HG03571 (cell line): ENCODE measurements around the gene C1orf226.
"Not testable (repeated sequence)": the region's sequence is repeated elsewhere in the genome, so short reads cannot be mapped to it uniquely, and the experiment has no call there.

Source experiments
- ATAC-seq: cut with Tn5 transposase; IDR thresholded peaks from one replicate; pipeline ENCODE4 v1.9.1; 2021; ENCODE audit not compliant: unreplicated experiment

C1orf226 gene, protein sequence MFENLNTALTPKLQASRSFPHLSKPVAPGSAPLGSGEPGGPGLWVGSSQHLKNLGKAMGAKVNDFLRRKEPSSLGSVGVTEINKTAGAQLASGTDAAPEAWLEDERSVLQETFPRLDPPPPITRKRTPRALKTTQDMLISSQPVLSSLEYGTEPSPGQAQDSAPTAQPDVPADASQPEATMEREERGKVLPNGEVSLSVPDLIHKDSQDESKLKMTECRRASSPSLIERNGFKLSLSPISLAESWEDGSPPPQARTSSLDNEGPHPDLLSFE

DNA sequence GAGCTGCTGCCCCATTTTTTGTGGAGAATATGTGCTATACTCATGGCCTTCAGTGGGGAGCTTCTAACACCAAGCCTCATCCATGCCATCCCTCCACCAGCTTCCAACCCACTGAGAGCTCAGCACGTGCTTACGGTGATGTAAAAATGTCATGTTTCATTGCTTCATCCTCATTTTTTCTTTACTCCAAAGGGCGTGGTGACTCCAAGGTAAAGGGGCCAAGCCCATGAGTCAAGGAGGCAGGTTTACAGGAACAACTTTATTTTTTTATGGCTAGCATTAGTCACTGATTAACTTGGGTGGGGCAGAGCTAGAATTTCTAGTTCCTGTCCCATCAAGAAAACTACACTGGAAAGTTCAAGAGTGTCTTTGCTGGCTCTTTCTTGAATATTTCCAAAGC lies at the start of gene C1orf226:
C1orf226 (plus strand) TSS at position 346 of the 400 bp plus-strand sequence. CDS start 174 bp downstream, outside the sequence.
- ATAC-seq = no peak

DNA sequence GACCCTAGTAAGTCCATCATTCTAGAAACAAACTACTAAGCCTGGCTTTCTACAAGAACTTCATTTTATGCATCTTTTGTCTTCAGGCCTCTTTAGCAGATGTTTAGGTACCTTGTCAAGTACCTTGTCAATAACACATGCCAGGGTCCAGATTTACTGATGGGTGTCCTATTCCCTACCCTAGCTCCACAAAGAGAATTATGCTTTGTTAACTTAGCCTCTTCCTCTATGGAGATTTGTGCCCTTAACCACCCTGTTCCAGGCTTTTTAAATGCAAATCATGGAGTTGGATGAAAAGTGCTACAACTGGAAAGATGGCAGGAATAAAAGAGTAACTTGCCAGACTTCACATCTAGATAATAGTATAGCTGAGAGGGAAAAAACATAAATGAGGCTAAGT lies 47.5 kb upstream of the C1orf226 start:
- ATAC-seq = no peak

DNA sequence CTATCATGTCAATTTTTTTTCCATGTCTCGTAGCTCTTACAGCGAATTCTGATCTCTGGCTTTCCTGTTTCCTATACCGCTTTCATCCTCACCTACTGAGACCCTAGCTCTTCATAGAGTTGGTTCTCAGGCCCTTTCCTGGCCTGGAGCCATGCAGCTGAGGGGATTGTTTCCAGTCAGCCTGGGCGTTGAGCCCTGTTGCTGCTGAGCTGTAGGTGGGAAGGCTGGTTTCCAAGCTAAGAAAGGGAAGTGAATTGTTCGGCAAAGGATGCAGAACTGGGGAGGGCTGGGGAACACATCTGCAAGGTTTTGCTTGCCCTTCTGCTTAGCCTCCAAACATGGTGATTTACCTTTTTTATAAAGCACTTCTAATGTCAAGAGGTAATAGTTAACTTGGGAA lies 46.4 kb upstream of the C1orf226 start:
- no peak for ATAC-seq

DNA sequence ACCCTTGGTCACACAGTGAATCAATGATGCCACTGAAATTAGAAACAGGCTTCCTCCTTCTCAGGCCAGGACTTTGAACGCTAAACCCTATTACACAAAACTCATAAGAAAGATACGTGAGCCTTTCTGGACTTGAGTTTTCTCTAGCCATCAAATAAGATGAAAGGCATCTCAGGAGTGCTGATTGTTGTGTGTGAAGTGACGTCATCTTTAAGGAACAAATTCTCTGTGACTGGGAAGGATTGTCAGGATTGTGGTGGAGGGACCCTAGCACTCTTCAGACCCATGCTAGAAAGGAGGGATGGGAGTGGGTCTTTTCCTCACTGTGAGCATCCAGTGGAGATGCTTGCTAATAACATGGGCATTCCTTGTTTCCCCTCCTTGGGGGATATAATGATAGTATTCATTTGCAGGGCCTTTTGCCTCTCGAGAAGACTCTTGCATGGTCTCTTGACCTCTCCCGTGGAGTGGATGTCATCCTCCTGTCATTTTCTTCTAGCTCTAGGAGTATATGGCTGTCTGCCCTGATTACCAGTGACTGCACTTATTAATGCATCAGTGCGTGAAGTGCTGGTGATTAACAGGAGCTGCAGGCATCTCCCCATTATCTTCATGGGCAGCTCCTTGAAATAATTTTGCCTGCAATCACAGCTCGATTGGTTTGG lies 44.8 kb upstream of the C1orf226 start:
- ATAC-seq = no peak

DNA sequence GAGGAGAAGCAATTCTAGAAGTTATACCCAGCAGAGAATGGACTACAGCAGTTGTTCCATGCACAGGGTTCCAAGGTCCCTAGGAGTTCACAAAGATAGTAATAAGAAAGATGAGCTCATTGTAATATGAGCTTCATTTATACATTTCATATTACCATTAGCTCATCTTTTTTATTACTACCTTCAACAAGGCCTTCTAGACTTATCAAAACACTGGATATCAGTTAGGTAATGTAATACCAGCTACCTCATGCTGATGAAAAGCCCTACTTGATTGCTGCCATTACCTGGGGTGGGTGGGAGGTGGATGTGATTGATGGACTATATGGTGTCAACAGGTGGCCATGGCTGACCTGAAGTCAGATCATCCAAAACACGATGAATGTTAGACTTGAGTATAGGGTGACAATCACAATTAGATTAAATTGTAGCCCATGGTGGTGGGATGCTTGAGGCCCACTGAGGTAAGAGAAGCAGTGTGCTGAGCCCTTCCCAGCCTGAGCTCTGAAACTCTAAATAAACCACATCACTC lies 39.0 kb upstream of the C1orf226 start:
- no peak for ATAC-seq

DNA sequence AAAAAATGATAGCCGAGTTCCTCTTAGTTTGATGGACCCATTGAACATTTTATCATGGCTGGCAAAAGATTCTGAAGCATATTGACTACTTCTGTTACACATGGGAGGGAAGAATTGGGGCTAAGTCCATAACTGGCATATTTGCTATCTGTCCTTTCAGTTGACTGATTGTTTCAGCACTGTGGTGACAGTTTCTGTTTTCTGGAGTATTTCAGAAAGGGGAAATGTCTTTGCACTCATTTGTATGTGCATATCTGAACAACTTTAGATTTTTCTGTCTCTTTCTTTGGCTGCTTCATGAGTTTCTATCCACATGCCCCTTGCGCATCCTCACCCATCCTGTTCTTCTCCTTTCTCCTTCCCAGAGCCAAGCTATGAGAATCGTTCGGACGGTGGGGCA lies 38.1 kb upstream of the C1orf226 start:
- no peak for ATAC-seq

DNA sequence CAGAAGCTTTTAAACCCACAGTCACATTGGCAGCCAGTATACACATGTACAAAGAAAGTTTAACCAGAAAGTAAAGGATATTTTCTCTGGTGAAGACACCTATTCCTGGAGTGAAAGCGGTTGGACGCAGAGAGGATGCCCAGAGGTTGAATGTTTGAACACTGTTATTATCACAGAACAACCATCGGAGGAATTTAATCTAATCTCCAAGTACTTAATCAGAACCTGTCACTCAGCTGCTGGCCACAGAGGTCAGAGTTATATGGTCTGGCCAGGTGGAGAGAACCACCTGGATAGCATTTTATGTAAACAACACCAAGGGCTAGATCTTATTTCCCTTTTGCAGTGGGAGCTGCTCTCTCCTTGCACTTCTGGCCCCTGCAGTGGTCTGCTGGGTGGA lies 34.2 kb upstream of the C1orf226 start:
- ATAC-seq = no peak

DNA sequence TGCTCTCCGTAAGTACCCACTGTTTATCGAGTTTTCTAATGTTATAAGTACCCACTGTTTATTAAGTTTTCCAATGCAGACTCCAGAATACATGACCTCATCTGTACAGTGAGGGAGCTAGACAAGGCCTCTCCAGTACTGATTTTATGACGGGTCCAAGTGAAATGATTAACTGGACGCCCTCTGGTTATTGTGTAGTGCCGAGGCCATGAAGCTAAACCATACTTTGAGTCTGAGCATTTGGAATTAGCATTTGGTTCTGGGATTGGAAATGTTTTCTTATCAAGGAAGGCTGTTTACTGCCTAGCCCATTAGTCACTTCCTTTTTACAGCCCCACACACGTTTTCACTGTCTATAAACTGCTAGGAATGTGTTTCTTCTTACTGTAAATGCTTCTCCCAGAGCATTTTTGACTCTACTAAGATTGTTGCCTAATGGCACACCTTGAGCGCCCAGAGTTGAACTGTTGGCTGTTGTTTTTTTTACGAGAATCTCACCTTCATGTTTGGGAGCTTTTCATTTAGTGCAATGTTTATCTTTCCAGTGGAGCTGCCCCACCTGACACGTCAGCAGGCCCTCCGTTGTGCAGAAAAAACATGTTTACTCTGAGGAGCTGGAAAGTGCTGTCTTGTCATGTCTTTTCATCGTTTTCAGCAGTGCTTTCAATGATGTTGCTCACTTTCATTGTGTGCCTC lies 31.7 kb upstream of the C1orf226 start:
- ATAC-seq = no peak

DNA sequence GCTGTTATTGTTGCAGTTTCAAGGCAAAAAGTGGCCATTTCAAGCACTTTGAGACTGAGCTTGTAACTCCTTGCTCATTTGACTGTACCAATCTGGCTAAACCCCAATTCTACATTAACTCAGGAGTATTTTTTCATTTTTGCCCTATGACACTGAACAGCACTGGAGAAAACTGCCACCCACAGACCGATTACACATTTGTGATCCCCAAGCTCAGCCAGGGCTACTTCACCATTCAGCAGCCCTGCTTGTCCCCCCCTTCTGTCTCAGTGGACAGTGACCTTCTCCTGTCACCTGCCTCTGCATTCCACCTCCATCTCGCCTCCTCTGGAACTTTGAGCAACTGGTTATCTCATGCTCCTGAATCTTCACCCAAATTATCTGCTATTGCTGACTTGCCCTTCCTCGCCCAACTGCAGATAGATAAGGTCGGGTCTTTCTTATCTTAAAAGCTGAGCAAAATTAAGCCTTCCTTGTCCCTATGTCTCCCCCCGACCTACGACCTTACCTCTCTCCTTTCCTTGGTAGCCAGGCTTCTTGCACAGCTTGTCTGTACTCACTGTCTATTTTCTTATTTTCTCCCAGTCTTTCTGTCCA lies 30.2 kb upstream of the C1orf226 start:
- ATAC-seq = no peak

DNA sequence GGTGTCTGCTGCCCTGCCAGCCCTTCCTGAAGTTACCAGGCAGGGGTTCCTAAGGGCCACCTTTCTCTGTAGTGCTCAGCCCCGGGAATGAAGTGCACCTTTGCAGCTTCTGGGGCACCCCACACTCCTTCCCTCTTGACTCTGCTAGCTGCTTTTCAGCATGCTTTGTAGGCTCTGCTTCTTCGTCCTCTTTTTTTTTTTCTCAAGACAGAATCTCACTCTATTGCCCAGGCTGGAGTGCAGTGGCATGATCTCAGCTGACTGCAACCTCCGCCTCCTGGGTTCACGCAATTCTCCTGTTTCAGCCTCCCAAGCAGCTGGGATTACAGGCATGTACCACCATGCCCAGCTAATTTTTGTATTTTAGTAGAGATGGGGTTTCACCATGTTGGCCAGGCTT lies 29.7 kb upstream of the C1orf226 start:
- not testable (repeated sequence) for ATAC-seq

DNA sequence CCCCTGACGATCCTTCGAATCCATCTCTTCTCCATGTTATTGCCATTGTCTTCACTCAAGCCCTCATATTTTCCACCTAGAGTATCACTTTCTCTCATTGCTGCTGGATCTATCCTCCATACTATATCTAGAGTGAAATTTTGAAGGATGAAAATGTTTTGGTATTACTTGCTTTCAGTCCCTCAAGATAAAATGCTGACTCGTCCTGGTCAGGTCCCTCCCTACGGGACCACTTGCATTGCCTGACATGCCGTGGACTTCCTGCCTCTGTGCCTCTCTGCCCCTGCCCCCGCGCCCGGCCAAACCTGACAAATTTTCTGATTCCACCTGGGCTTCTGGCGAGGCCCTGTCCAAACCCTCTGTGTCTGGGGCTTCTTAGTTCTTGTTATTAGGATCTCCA lies 28.4 kb upstream of the C1orf226 start:
- no peak for ATAC-seq

DNA sequence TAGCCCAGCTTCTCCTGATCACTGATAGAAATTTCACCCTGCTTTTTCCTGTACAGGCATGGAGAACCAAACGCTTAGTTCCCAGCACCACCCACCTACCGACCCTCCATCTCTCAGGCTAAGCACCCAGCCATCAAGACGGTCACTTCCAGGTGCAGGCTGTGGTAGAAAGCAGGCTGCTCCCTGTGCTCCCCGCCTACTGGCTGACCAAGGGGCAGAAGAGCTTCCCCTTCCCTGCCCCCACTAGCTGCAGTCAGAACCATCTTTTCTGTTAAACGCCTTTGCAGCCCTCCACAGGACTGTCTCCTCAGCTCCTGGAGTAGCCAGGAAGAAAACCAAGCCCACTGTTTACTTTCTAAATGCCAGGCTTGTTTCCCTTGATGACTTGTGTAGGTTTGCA lies 27.8 kb upstream of the C1orf226 start:
- no peak for ATAC-seq

DNA sequence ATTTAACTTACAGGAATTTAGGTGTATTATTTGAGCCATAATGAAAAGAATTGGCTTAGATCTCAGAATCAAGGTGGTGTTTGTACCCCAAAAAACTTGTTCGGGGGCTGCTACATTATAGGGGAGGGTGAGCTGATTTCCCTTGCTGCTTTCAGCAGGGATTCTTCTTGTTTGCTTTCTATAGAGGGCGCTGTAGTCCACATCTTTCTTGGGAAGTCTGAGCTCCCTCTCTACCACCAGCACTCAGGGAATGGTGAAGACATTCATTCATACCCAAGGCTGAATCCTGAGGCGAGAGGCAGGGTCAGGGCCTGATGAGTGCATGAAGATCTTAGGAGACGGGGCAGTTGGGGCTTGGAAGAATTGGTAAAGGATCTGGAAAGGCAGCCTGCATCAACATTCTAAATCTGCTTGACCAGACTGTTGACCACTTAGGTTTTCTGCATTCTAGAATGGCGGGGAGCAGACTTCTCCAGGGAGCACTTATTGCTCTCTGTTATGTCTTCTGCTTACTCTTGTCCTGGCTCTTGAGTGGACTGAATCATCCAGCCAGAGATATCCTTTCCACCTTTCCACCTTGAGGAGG lies 23.8 kb upstream of the C1orf226 start:
- no peak for ATAC-seq

DNA sequence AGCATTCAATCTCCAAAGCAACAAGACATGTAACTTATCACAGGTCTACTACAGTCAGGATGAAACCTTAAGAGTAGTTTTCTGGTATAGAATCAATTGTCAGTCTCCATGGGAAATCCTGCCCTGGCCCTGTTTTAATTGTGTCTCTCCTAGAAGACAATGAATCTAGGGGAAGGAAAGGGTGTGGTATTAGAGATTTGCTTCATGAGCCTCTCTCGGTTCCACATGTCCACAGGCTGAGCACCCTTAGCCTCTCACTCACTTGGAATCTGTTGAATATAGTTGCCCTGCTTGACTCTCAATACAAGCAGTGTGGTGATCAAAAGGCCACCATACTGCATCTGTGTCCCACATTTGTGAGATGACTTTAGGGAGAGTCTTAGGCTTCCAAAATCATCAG lies 22.6 kb upstream of the C1orf226 start:
- ATAC-seq = no peak

DNA sequence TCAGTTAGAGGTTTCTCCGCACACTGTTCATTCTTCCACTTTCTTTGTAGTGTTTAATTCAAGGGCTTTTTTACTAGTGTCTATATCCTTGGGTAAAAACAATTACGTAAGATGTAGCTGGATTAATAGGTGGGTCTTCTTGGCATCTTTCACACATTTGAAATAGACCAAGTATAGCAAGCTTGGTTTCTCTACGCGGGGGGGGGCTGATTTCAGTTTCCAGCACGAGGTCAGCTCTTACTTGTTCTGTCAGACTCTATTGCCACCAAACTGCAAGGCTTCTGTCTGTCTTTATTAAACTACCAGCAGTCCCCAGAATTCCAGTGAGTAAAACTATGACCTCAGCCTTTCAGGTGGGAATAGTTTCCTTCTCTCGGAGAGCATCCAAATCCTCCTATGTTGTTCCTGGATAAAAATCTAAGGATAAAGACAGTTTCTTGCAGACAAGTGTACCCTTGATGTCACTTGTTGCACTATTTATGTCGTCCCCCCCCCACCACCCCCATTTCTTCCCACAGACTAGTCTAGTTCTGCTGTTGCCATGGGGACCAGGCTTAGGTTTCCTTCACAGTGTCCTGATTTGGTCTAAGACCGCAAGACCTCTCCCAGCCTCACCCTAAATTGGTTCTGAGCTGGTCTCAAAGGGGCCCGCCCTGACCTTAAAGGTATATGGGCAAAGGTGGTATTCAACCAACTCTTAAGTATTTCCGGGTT lies 21.8 kb upstream of the C1orf226 start:
- no peak for ATAC-seq

DNA sequence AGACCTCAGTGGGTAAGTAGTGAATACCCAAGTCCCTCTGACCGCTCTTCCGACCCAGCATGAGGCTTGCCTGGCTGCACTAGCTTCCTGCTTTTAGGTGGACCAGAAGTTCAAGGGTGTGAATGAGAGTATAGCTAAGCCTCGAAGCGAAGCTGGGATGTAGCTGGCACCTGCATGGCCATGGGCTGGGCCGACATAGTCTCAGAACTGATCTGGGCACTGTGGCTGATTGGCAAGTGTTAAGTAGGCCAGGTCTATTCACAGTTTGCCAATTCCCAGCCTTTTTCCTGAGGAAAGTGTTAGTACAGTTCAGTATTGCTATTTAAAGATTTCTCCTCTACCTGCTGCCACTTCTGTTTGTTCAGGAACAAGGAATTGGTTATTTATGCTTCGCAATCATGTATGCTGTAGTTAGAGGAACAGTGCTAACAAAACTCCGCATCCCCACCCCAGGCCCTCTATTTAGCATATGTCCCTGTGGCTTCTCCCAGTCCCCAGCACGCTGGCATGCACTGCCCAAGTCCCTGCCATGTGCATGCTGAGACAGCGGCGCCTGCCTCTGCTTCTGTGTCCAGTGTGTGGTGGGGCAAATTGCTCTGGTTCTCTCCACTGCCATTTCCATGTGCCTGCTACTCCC lies 21.2 kb upstream of the C1orf226 start:
- ATAC-seq = no peak

DNA sequence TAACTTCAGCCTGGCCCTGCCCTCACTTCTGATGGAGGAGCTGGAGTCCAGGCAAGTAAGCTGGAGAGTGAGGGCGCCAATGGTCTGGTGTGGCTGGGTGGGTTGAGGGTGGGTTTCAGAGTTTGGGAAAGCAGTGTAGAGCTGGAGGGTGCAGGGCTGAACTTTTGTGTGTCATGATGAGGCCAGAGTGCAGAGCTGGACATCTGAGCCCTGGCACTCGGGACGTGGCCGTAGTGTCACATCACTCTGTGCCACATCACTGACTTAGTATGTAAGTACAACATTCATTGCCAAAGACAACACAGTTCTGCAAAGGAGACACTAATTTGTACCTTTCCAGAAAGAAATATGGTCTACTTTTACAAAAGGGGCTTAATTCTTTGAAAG lies 20.7 kb upstream of the C1orf226 start:
- no peak for ATAC-seq

DNA sequence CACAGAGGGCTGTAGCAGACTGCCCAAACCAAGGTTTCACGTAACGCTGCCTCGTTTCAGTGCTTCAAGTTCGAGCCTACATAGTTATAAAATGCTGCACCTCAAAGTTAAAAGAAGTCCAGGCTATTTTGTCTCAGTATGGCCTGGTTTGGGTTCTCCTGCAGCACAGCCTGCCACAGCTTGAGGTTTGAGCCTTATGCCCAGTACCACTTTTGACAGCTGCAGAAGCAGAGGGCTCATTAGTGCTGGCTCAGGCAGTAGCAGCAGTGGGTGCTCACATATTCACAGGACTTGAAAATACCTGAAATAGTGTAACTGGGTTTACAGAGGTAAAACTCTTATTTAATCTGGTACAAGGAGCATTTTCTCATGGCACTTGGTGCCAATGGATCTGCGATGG lies 20.2 kb upstream of the C1orf226 start:
- ATAC-seq = peak; percentile 27

DNA sequence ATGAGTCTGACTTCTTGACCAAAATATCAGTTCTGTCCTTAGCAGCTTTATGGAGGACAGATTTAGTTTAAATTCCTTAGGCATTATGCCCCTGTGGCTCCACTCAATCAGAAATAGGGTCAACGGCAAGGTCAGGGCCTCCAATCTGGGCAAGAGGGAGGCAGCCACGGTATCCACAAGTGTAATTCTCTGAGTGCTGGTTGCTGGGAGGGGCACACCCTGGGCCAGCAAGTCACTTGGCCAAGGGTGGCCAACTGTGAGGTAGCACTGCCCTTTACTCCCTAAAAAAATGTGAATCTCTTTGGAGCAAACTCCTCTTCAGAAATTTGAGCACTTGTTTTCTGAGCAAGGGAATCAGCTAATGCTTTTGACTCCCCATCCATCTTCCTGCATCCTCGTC lies 17.7 kb upstream of the C1orf226 start:
- no peak for ATAC-seq

DNA sequence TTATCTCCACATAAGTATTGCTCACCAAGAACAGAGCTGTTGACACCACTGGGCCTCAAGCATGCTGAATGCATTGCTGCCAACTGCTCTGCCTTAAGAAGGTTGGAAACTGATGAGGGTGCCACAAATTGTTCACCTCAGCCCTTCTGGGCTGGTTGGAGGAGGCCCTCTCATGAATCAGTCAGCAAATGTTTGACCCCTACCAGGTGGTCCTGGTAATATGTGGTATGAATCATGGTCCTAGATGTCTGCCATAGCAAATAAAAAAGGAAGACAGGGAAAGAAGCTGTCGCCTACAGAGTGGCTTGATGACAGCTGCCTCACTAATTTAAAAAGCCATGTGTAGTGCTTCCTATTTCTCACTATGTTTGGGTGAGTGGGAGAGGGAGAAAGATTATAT lies 17.0 kb upstream of the C1orf226 start:
- no peak for ATAC-seq
